ENCODE measurements around the gene ADAM19.
"Not testable (repeated sequence)": the region's sequence is repeated elsewhere in the genome, so short reads cannot be mapped to it uniquely, and the experiment has no call there.

ADAM19 gene

GRCh38 chr5:157460921-157461792 lies 114.4 kb downstream of the ADAM19 start:
- no peak for DNase-seq (ENCODE audit: low read depth)

GRCh38 chr5:157459715-157460599 lies 115.6 kb downstream of the ADAM19 start, which contains the start of gene NIPAL4:
Gene NIPAL4, plus strand, starts transcription at chr5:157460213. Its CDS starts 108 bp downstream, at chr5:157460321.
- peak; percentile 17 for DNase-seq (ENCODE audit: low read depth)

GRCh38 chr5:157458835-157459234 lies 116.7 kb downstream of the ADAM19 start:
- no peak for DNase-seq (ENCODE audit: low read depth)

- no peak for DNase-seq (ENCODE audit: low read depth)
These were observed 118.2 kb downstream of the ADAM19 start for GRCh38 chr5:157457391-157457790.

- no peak for DNase-seq (ENCODE audit: low read depth)
These were observed 119.3 kb downstream of the ADAM19 start for GRCh38 chr5:157456301-157456700.

GRCh38 chr5:157455057-157455456 lies 120.5 kb downstream of the ADAM19 start:
- no peak for DNase-seq (ENCODE audit: low read depth)

- no peak for DNase-seq (ENCODE audit: low read depth)
These were observed 121.3 kb downstream of the ADAM19 start for GRCh38 chr5:157454273-157454672.

- no peak for DNase-seq (ENCODE audit: low read depth)
These were observed 123.8 kb downstream of the ADAM19 start for GRCh38 chr5:157451806-157452205.

GRCh38 chr5:157450024-157450423 lies 125.6 kb downstream of the ADAM19 start:
- no peak for DNase-seq (ENCODE audit: low read depth)

- no peak for DNase-seq (ENCODE audit: low read depth)
These were observed 126.4 kb downstream of the ADAM19 start for GRCh38 chr5:157449011-157449723.

- no peak for DNase-seq (ENCODE audit: low read depth)
These were observed 128.4 kb downstream of the ADAM19 start for GRCh38 chr5:157447201-157447637.

- no peak for DNase-seq (ENCODE audit: low read depth)
These were observed 129.1 kb downstream of the ADAM19 start for GRCh38 chr5:157446412-157446935.

- DNase-seq (ENCODE audit: low read depth) = no peak
These were observed 129.7 kb downstream of the ADAM19 start for GRCh38 chr5:157445745-157446411.

- no peak for DNase-seq (ENCODE audit: low read depth)
These were observed 131.4 kb downstream of the ADAM19 start for GRCh38 chr5:157444224-157444623.

- no peak for DNase-seq (ENCODE audit: low read depth)
These were observed 132.5 kb downstream of the ADAM19 start for GRCh38 chr5:157443041-157443549.

GRCh38 chr5:157434096-157434495 lies 141.5 kb downstream of the ADAM19 start:
- no peak for DNase-seq (ENCODE audit: low read depth)

- DNase-seq (ENCODE audit: low read depth) = peak; percentile 4
These were observed 143.9 kb downstream of the ADAM19 start for GRCh38 chr5:157431544-157432200.

GRCh38 chr5:157429920-157430319 lies 145.7 kb downstream of the ADAM19 start:
- not testable (repeated sequence) for DNase-seq (ENCODE audit: low read depth)

Measured in activated T-cell treated with anti-CD3 and anti-CD28 coated beads for 24 hours (primary cell).